Activated T-helper 1 cell treated with anti-CD3 and anti-CD28 coated beads, Interleukin-2, amount 50 U/mL, for 16 hours (primary cell): ENCODE data around the gene ANKRD52.
"Not testable (repeated sequence)": the region's sequence is repeated elsewhere in the genome, so short reads cannot be mapped to it uniquely, and the experiment has no call there.

ENCODE experiments used
- DNase-seq, 2 donors: peaks; one replicate each; pipeline ENCODE4 v3.0.0-alpha.2; 2020; ENCODE audit warnings: low read depth in 1 of 2, low spot score in 1 of 2

Gene ANKRD52

DNA sequence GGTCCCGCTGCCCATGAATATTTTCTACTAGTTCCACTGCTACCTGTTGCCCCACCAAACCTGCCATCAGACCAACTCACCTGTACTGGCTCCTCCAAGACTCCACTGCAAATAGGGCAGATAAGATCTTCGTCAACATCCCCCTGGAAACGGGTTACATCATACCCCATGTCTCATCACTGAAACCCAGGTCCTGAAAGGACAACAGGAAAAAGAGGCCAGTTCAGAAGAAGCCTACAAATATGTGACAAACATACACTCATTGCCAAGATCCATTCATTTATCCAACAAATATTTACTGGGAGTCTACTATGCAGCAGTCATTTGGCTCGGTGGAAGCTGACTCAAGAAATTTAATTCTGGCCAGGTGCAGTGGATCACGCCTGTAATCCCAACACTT is 44.3 kb downstream of the ANKRD52 start:
- DNase-seq = no peak

DNA sequence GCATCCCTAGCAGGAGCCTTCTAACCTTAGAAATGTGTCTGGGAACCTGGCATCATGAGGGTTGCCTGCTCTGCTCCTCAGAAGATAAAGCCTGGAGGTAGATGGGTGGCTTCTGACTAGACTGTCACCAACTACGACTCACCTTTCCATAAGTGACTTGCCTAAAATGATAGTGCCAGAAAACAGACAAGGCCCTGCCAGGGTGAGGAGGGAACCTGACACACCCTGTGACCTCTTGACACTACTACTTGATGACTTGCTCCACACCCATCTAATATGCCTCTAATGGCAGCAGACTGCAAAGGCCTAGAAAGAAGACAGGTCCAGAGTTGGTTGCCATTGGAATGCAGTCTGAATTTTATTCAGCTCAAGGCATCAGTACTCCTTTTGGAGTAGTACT is 45.8 kb downstream of the ANKRD52 start:
- no peak for DNase-seq

DNA sequence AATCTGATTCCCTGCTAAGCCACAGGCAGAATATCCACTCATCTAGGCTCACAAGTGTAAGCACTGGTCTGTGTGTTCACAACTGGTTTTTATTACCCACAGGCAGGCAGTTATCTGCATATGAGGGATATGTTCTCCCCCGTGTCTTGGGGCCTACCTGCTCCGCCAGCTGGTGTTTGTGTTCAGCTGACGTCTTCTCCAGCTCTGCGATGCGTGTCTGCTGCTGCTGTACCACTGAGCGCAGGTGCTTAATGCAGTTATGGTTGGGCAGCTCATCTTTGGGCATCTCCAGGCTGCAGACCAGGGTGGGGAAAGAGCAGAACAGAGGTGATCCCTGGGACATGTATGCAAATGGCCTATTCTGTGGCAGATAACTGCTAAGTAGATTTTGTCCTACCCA is 50.2 kb downstream of the ANKRD52 start:
- DNase-seq = no peak

DNA sequence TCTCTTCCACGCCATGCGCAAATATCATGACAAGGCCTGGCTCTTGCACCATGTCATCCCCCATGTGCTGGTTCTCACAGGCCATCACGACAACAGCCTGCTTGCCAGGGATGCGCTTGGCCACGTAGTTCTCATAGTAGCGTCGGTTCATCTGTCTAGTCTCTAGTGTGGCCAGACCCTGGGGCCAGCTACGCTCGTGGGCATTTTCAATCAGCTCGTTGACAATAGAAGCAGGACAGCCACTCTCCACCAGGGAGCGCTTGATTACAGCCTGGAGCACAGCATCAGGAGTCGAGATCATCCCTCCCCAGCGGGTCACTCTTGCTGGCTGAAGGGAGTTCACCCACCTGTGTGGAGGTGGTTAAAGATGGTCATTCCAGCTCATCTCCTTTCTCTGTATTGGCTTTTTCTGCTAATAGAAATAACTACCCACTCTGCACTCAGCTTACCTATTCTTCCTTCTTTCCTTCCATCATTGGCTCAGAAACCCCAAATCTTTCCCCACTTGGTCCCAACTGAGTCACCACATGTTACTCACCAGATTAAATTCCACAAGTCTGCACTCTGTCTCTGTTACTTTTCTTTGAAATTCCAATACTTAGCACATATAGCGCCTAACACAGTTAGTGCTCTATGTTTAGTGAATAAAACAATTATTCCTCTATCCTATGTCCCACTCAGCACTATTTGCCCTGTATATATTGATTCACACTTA is 51.6 kb downstream of the ANKRD52 start:
- DNase-seq = no peak

DNA sequence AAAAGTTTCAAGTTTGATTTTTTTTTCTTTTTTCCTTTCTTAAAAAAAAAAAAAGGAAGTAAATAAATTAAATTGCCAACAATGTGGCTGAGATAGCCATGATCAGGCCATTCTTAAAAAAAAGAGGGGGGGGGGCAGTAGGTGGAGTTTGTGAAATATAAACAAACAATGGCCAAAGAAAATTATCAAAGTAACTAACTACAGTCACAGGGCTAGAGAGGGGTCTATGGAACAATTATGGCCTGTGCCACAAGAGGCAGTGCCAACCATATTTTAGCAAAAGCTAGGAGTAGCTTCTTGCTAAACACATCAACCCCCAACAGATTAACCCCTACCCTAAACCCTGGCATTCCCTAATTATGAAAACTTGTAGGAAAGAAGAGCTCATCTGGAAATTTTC is 52.7 kb downstream of the ANKRD52 start:
- no peak for DNase-seq

DNA sequence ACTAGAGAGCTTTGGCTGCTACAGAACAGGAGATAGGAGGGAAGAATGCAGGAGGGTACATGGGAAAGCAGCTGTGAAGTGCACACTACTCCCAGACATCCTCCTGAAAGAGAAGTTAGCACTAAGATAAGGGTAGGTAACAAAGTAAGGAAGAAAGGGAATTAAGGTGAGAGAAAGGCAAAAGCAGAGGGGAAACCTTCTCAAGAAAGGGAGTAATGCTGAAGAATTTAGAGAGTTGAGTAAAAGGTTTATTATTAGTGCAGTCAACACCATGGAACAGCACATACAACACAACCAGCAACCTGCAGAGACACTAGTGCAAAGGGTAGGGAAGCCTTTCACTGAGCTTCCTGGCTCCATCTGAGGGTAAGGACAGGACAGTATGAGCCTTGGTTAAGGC is 53.9 kb downstream of the ANKRD52 start:
- no peak for DNase-seq

DNA sequence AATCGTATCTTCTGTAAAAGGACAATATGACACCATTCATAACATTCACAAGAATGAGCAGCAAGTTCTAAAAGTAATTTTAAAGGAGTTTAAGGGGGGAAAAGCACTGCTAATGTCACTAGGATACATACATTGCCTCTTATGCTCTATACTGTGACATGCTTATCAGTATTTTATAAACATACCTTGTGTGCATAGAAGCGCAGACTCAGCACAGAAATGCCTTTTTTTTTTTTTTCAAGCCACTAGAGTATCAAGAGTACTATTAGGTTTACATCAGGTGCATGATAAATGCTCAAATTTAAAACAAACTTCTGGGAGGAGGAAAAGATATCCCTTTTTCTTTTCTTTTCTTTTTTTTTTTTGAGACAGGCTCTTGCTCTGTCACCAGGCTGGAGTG is 55.3 kb downstream of the ANKRD52 start:
- no peak for DNase-seq

DNA sequence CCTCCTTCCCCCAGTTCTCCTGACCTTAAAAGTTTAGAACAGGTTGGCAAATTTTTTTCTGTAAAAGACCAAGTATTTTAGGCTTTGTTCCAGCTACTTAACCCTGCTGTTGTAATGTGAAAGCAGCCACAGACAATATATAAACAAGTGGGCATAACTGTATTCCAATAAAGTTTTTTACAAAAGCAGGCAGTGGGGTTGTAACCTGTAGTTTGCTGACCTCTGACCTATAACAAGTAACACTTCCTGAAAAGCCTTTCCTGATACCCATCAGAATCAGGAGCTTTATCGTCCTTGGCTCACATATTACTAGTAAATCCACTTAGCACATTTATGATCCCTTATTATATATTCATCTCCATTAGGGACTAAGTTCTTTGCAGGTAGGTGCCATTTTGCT is 55.8 kb downstream of the ANKRD52 start:
- no peak for DNase-seq

DNA sequence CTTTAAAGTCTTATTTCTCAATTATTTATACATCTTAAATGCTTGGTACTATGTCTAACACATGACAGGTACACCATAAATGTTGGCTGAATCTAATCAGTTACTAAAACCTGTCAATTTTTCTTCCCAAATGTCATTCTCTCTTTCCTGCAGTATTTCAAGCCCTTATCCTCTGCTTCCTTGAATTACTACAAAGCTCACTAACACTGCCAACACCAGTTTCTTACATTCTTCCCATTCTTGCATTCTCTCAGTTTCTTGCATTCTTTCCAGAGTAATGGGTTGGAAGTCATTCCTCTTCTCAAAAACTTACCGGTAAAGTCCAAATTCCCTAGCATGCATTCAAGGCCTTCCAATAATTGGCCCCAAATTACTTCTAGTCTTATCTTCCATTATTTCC is 59.3 kb downstream of the ANKRD52 start:
- no peak for DNase-seq

DNA sequence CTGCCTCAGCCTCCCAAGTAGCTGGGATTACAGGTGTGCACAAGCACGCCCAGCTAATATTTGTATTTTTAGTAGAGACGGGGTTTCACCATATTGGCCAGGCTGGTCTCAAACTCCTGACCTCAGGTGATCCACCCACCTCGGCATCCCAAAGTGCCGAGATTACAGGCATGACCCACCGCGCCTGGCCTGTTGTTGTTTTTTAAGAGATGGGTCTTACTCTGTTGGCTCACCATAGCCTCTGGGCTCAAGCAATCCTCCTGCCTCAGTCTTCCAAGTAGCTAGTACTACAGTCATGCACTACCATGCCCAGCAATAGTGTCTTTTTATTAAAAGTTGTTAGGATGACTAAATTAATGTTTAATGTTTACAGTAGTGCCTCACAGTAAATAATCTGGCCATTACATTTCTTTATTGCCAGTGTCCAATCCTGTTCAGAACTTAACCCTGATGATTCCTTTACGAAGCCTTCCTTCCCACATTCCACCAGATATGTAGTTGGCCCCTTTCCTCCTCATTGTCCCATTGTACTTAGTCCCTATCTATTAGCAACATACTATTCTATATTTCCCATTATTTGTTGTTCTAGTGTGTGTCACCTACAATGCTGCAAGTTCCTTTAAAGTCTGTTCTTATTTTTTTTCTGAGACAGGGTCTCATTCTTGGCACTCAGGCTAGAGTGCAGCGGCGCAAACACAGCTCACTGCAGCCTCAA is 60.1 kb downstream of the ANKRD52 start:
- DNase-seq = no peak

DNA sequence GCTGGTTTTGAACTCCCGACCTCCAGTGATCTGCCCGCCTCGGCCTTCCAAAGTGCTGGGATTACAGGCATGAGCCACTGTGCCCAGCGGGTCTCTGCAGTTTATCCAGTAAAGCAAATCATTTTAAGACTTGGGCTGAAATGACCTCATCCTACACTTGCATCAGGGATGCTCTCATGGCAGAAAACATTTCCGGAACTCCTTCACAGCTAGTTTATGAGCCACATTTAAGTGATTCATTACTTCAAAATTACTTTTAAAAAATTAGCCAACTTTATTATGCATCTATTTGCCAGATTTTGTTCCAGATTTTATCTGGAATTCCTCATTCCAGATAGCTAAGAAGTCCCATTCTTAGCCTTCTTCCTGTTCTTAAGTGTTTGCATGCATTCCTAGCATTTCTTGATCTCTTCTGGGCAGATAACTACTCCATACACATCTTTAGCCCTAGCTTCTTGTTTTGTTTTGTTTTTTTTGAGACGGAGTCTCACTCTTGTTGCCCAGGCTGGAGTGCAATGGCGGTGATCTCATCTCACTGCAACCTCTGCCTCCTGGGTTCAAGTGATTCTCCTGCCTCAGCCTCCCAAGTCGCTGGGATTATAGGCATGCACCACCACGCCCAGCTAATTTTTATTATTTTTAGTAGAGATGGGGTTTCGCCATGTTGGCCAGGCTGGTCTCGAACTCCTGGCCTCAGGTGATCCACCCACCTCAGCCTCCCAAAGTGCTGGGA is 61.2 kb downstream of the ANKRD52 start:
- not testable (repeated sequence) for DNase-seq

DNA sequence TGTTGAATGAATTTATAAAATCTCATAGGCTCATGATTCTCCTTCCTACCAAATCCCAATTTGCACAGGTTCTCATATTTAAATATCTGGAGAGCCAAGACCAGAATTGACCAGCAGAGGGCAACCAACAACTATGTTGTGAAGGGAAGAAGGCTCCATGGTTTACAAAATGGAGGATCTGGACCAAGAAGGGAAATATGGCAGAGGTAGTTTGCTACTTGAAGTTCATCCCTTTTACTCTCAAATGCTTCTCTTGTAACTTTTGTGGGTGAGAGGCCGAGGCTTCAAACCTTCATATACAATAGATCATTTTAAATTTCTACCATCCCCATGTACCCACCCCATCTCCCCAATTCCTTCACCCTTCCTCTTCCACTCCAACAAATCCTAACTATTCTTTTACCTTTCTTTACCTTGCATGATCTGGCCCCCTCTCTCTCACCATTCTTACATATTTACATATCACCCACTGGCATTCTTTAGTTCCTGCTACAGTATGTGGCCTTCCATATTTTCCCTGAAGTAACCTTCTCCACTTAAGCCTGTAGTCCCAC is 65.1 kb downstream of the ANKRD52 start:
- peak in 1 of 2 donors; percentile 44 for DNase-seq

DNA sequence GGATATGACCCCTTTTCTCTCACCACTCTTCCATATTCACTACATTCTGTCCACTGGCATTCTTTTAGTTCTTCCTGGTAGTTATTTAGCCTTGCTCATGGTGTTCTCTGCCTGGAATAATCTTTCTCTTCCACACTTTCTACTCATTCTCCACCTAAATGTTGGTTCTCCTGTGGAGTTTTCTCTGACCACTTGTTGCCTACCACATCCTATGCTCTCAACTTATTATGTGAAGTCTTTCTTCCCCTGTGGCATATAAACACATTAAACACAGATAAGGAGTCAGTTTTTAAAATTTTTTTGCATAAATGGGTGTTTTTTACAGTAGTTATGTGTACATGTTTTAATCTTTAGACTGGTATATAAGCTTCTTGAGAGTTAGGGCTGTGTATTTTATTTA is 65.6 kb downstream of the ANKRD52 start:
- no peak for DNase-seq

DNA sequence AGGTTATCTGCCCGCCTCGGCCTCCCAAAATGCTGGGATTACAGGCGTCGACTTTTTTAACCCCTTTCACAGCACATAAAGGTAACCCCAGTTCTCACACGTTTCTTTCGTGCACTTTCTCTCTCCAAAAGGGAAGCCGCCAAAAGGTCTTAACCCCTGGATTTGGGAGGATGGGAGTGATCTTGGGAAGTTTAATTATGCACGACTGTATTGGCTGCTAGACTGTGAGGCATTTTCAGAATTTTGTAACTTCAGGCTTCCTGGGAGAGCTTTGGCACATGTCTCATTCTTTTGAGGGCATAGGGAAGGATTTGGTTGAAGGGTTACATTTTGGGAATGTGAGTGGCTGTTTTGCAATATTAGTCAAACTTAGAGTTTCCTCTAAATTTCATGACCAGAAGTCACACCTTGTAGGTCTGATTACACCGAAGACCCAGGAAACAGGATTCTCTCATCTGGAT is 67.5 kb downstream of the ANKRD52 start:
- DNase-seq = no peak

DNA sequence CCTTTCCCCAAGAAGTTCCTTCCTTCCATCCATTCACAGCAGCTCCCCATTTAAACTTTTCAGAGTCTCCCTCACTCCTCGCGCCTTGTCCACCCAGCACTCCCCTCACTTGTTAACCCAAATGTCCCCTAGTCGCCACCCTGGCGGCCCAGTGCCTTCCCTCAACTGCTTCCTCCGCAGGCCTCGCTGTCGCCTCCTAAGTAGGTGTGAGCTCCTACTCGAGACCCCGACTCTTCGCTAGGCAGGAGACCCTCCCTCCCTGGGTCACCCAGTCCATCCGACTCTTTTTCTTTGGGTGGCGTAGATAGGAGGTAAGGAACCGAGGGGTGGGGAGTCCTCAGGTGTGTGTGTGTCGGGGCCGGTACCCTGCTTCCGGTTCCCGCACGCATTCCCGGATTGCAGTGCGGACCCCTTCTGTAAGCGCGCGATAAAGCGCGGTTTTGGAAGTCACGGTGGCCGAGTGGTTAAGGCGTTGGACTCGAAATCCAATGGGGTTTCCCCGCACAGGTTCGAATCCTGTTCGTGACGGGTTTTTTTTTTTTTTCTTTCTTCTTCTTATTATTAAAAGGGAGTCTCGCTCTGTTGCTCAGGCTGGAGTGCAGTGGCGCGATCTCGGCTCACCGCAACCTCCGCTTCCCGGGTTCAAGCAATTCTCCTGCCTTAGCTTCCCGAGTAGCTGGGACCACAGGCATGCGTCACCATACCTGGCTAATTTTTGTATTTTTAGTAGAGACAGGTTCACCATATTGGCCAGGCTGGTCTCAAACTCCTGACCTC is 68.1 kb downstream of the ANKRD52 start:
- DNase-seq = peak; percentile 46 to 73

DNA sequence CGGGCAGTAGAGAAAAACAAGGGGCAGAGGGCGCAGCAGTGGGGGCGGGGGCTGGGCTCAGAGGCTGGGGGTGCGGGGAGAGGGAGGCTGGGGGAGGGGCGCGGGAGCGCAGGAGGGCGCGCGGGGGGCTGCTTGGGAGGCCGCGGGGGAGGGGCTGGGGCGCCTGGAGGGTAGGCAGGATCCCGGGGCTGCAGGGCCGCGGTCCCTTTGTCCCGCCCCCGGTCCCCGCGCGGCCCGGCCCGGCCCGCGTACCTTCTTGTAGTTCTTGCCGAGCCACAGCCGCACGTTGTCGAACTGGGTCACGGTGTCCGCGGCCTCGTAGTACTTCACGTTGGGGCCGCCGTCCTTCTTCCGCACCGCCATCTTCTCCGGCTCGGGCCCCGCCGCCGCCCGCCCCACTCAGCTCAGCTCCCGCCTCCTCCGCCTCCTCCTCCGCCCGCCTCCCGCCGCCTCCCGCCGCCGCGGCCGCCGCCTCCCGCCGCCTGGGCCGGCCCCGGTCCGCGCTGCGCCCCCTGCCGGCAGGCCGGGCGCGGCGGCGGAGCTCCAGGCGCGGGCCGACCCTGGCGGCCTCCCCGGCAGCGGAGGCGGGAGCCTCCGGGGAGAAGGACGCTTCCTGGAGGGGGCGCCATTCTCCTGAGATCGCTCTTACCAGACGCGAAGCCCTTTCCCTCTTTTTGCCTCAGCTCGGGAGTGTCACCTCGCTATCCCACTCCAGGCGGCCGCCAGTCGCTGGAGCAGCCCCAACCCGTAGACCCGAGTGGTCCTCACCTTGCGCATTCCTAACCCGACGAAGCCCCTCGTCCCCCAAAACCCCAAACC is 68.9 kb downstream of the ANKRD52 start, which contains the start of gene SMARCC2:
SMARCC2 (minus strand) TSS at position 385 of the 819 bp plus-strand sequence; CDS start at position 363, 22 bp downstream.
- peak; percentile 55 to 78 for DNase-seq

DNA sequence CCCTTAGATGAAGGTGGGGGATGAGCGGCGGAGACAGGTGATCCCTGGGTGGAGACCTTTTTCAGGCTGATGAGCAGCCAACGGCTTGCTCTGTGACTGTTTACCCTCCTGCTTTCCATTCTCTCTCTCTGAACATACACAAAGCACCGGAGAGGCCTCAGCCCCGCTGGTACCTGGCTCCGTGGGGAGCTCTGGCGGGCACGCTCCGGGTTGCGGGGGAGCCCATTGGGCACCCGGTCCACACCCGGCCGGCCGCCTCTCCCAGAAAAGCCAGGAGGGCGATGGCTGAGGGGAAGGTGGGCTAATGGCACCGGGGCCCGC is 69.4 kb downstream of the ANKRD52 start:
- no peak for DNase-seq

DNA sequence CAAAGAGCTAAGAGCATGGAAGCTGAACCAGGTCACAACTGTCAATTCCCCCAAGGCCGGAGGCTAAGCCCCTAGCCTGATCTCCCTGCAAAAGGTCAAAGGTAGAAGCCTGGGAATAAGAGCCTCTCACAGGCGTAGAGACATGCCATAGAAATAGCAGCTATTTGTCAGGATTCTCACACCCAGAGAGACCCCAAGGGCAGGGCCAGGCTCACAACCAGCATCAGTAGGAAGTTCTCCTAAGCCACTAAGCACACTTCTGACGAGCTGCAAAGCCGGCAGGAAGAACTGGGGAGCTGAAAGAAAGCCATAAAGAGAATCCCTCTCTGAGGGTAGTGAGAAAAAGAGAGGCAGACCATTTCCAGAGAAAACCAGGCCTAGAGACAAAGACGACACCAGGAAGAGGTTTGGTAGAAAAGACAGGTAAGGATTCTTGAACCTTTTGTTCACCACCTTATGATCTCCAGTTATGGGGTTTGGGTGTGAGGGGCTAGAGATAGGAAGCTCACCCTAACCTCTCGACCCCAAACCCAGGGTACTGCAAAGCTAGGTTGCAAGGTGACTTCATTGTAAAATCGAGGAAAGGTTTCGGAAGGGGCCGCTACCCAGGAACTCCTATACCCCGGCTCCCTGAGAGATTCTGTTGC is 69.9 kb downstream of the ANKRD52 start:
- DNase-seq = no peak
